OCI-LY1 (cell line): ENCODE measurements around the gene ALAD.

ENCODE experiments used
- EZH2 ChIP-seq: fragments of 200-600 bp; sonication (generic), shearing (Covaris generic); IDR thresholded peaks from 2 replicates; pipeline ENCODE4 v1.8.0; 2017; ENCODE audit warnings: borderline replicate concordance, mixed run types, mild to moderate bottlenecking, antibody characterized with exemption, low read length, moderate library complexity, mixed read lengths
- TF ChIP-seq, protein P1 (sequence below): fragments of 200-600 bp; sonication (generic), shearing (Covaris generic); IDR thresholded peaks from 2 replicates; pipeline ENCODE4 v1.5.1; 2017; ENCODE audit warnings: mild to moderate bottlenecking, antibody characterized with exemption, low read length, moderate library complexity, mixed read lengths

DNA sequence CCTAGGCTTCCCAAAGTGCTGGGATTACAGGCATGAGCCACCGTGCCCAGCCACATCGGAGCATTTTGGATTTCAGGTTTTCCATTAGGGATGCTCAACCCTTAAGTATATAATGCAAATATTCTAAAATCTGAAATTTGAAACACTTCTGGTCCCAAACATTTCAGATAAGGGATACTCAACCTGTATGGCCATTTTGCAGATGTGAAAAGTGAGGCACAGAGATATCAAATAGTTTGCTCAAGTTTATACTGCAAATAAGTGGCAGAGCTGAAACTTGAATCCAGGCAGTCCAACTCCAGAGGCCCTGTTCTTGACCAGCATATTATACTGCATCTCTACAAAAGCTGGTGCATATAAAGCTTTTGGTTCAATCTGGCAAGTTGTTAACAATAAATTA is 63.4 kb downstream of the ALAD start:
- no peak for TF ChIP-seq EZH2
- TF ChIP-seq, protein P1, sequence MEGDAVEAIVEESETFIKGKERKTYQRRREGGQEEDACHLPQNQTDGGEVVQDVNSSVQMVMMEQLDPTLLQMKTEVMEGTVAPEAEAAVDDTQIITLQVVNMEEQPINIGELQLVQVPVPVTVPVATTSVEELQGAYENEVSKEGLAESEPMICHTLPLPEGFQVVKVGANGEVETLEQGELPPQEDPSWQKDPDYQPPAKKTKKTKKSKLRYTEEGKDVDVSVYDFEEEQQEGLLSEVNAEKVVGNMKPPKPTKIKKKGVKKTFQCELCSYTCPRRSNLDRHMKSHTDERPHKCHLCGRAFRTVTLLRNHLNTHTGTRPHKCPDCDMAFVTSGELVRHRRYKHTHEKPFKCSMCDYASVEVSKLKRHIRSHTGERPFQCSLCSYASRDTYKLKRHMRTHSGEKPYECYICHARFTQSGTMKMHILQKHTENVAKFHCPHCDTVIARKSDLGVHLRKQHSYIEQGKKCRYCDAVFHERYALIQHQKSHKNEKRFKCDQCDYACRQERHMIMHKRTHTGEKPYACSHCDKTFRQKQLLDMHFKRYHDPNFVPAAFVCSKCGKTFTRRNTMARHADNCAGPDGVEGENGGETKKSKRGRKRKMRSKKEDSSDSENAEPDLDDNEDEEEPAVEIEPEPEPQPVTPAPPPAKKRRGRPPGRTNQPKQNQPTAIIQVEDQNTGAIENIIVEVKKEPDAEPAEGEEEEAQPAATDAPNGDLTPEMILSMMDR, result no peak
